Measurements from ENCODE around the gene HMGCLL1. TPM values are rescaled to one million over a fixed set of nuclear protein-coding genes. Genes with fewer than 3 reads are reported as not detected.

The HMGCLL1 gene
- polyA plus RNA-seq, 1 experiment: 0.15 TPM

- DNase-seq (ENCODE audit: low read depth, low spot score): no peak
- TF ChIP-seq CTCF (IDR thresholded peaks at IDR 0.05; ENCODE audit: low read depth, low read length): no peak
- ChIA-PET POLR2A (no interaction called here), CTCF (no interaction called here)
- Histone ChIP-seq H3K4me3 (ENCODE audit: low read depth, low read length) (no peak overlapping the region), H3K27ac (ENCODE audit: low read depth, low read length) (no peak overlapping the region), H3K27me3 (ENCODE audit: control insufficient read depth, insufficient read depth, low read length) (no peaks in the 10 kb centered on the region), H3K9me3 (ENCODE audit: control insufficient read depth, insufficient read depth, low read length) (no peaks in the 10 kb centered on the region)
Observed at GRCh38 chr6:55423933-55424332, 155.1 kb downstream of the HMGCLL1 start.

- H3K9me3 ChIP-seq (ENCODE audit: control insufficient read depth, insufficient read depth, low read length): no peaks in the 10 kb centered on the region
- no peak for TF ChIP-seq CTCF (IDR thresholded peaks at IDR 0.05; ENCODE audit: low read depth, low read length)
- H3K27ac ChIP-seq (ENCODE audit: low read depth, low read length): no peak overlapping the region
- no peak overlapping the region for H3K4me3 ChIP-seq (ENCODE audit: low read depth, low read length)
- CTCF ChIA-PET: no interaction called here
- DNase-seq (ENCODE audit: low read depth, low spot score): no peak
- no peaks in the 10 kb centered on the region for H3K27me3 ChIP-seq (ENCODE audit: control insufficient read depth, insufficient read depth, low read length)
- POLR2A ChIA-PET: no interaction called here
Observed at GRCh38 chr6:55410674-55411073, 168.3 kb downstream of the HMGCLL1 start.

- Histone ChIP-seq H3K27me3 (ENCODE audit: control insufficient read depth, insufficient read depth, low read length) (no peaks in the 10 kb centered on the region), H3K9me3 (ENCODE audit: control insufficient read depth, insufficient read depth, low read length) (no peaks in the 10 kb centered on the region), H3K27ac (ENCODE audit: low read depth, low read length) (no peak overlapping the region), H3K4me3 (ENCODE audit: low read depth, low read length) (no peak overlapping the region)
- no peak for TF ChIP-seq CTCF (IDR thresholded peaks at IDR 0.05; ENCODE audit: low read depth, low read length)
- POLR2A ChIA-PET: no interaction called here
- CTCF ChIA-PET: interaction anchor here (1.2 kb wide), 1 partner anchor 129 kb away, joined by 3 read pairs; no protein-coding TSS in a partner anchor
- no peak for DNase-seq (ENCODE audit: low read depth, low spot score)
Observed at GRCh38 chr6:55405474-55406235, 173.3 kb downstream of the HMGCLL1 start.

GRCh38 chr6:55399351-55399750, 179.6 kb downstream of the HMGCLL1 start:
- no peak for TF ChIP-seq CTCF (IDR thresholded peaks at IDR 0.05; ENCODE audit: low read depth, low read length)
- Histone ChIP-seq H3K9me3 (ENCODE audit: control insufficient read depth, insufficient read depth, low read length) (no peaks in the 10 kb centered on the region), H3K27ac (ENCODE audit: low read depth, low read length) (no peak overlapping the region), H3K27me3 (ENCODE audit: control insufficient read depth, insufficient read depth, low read length) (no peaks in the 10 kb centered on the region), H3K4me3 (ENCODE audit: low read depth, low read length) (no peak overlapping the region)
- POLR2A ChIA-PET: no interaction called here
- CTCF ChIA-PET: interaction anchor here (0.6 to 1.9 kb wide), 2 partner anchors 123 to 700 kb away, joined by 3 to 7 read pairs; no protein-coding TSS in a partner anchor
- no peak for DNase-seq (ENCODE audit: low read depth, low spot score)

- CTCF ChIA-PET: interaction anchor here (1.1 to 1.9 kb wide), 2 partner anchors 11 to 121 kb away, joined by 3 to 7 read pairs; no protein-coding TSS in a partner anchor
- Histone ChIP-seq H3K4me3 (ENCODE audit: low read depth, low read length) (no peak overlapping the region), H3K27ac (ENCODE audit: low read depth, low read length) (no peak overlapping the region), H3K27me3 (ENCODE audit: control insufficient read depth, insufficient read depth, low read length) (no peaks in the 10 kb centered on the region), H3K9me3 (ENCODE audit: control insufficient read depth, insufficient read depth, low read length) (no peaks in the 10 kb centered on the region)
- TF ChIP-seq CTCF (IDR thresholded peaks at IDR 0.05; ENCODE audit: low read depth, low read length): no peak
- DNase-seq (ENCODE audit: low read depth, low spot score): no peak
- POLR2A ChIA-PET: no interaction called here
Observed at GRCh38 chr6:55397986-55398385, 181.0 kb downstream of the HMGCLL1 start.
